ENCODE data around the gene ODF2.
A peak's percentile ranks its signal among the peaks of the same experiment; 100 is the strongest.
"Not testable (repeated sequence)": the region's sequence is repeated elsewhere in the genome, so short reads cannot be mapped to it uniquely, and the experiment has no call there.

The ODF2 gene

GRCh38 chr9:128412120-128412790 lies 43.6 kb upstream of the ODF2 start:
- TF ChIP-seq CTCF (IDR thresholded peaks at IDR 0.05; ENCODE audit: borderline replicate concordance, control extremely low read depth, extremely low read depth, insufficient read depth, missing control alignments) = peak; percentile 33
- peak; percentile 63 for DNase-seq (ENCODE audit: low spot score)
- in situ Hi-C loops (cut with MboI; ENCODE audit: low sequenced_read_pairs, unreplicated experiment) = no loop called here

DNA sequence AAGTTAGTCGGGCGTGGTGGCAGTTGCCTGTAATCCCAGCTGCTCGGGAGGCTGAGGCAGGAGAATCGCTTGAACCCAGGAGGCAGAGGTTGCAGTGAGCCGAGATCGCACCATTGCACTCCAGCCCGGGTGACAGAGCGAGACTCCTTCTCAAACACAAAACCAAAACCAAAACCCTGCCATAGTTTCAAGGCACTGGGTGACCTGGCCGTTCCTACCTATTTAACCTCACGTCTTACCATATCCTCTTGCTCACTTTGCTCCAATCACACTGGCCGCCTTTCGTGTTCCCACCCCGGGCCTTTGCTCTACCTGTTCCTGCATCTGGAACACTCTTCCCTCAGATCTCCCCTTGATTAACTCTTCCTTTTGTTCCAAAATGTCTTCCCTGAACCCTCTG lies 42.1 kb upstream of the ODF2 start:
- DNase-seq (ENCODE audit: low spot score); in situ Hi-C loops (cut with MboI; ENCODE audit: low sequenced_read_pairs, unreplicated experiment): not testable (repeated sequence)

GRCh38 chr9:128414461-128414860 lies 41.3 kb upstream of the ODF2 start:
- in situ Hi-C loops (cut with MboI; ENCODE audit: low sequenced_read_pairs, unreplicated experiment) = no loop called here
- no peak for TF ChIP-seq CTCF (IDR thresholded peaks at IDR 0.05; ENCODE audit: borderline replicate concordance, control extremely low read depth, extremely low read depth, insufficient read depth, missing control alignments)
- no peak for DNase-seq (ENCODE audit: low spot score)

- DNase-seq (ENCODE audit: low spot score) = no peak
- in situ Hi-C loops (cut with MboI; ENCODE audit: low sequenced_read_pairs, unreplicated experiment) = no loop called here
- TF ChIP-seq CTCF (IDR thresholded peaks at IDR 0.05; ENCODE audit: borderline replicate concordance, control extremely low read depth, extremely low read depth, insufficient read depth, missing control alignments) = no peak
Observed at GRCh38 chr9:128415281-128415680, 40.5 kb upstream of the ODF2 start.

GRCh38 chr9:128416014-128416413 lies 39.8 kb upstream of the ODF2 start:
- in situ Hi-C loops (cut with MboI; ENCODE audit: low sequenced_read_pairs, unreplicated experiment) = no loop called here
- no peak for TF ChIP-seq CTCF (IDR thresholded peaks at IDR 0.05; ENCODE audit: borderline replicate concordance, control extremely low read depth, extremely low read depth, insufficient read depth, missing control alignments)
- no peak for DNase-seq (ENCODE audit: low spot score)

DNA sequence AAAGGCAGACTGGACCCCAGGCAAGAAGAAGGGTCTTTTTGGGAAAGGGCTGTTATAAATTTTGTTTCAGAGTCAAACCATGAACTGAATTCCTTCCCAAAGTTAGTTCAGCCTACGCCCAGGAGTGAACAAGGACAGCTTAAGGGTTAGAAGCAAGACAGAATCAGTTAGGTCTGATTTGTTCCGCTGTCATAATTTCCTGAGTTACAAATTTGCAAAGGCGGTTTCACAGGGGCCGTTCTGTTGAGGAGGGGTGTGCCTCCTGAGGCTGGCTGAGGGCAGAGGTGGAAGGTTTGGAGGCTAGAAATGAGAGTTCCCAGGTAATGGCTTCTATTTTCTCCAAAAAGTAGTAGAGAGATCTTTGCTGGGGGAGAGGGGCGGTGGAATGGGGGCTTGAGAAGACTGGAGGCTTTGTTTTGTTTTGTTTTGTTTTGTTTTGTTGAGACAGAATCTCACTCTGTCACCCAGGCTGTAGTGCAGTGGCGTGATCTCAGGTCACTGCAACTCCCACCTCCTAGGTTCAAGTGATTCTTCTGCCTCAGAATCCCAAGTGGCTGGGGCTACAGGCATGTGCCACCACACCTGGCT lies 39.3 kb upstream of the ODF2 start:
- no peak for DNase-seq (ENCODE audit: low spot score)
- in situ Hi-C loops (cut with MboI; ENCODE audit: low sequenced_read_pairs, unreplicated experiment) = no loop called here
- TF ChIP-seq CTCF (IDR thresholded peaks at IDR 0.05; ENCODE audit: borderline replicate concordance, control extremely low read depth, extremely low read depth, insufficient read depth, missing control alignments) = no peak

GRCh38 chr9:128419061-128419925 lies 36.5 kb upstream of the ODF2 start:
- in situ Hi-C loops (cut with MboI; ENCODE audit: low sequenced_read_pairs, unreplicated experiment) = no loop called here
- no peak for TF ChIP-seq CTCF (IDR thresholded peaks at IDR 0.05; ENCODE audit: borderline replicate concordance, control extremely low read depth, extremely low read depth, insufficient read depth, missing control alignments)
- DNase-seq (ENCODE audit: low spot score) = no peak

All from GM13976 (cell line).